ENCODE measurements around the gene CAMSAP3. TPM values are rescaled to one million over a fixed set of nuclear protein-coding genes. Genes with fewer than 3 reads are reported as not detected.

The CAMSAP3 gene
- total RNA-seq, 1 experiment from 2014 or later = 28.4 TPM

GRCh38 chr19:7570761-7571160, 24.9 kb upstream of the CAMSAP3 start:
- DNase-seq = no peak
- no peaks in the 10 kb centered on the region for H3K23me2 ChIP-seq (ENCODE audit: insufficient read length, low read depth, low read length, poor library complexity, severe bottlenecking)
- no peak overlapping the region for H3K14ac ChIP-seq (ENCODE audit: insufficient read depth, low read length)
- H3K4me2 ChIP-seq (ENCODE audit: insufficient read depth, insufficient read length, low read length) = no peak overlapping the region
- no peak overlapping the region for H4K8ac ChIP-seq (replicated peaks; ENCODE audit: insufficient read length, low read depth, low read length)
- no peak overlapping the region for H3K23ac ChIP-seq (ENCODE audit: insufficient read length, low read depth, low read length)
- no peaks in the 10 kb centered on the region for H3K4me1 ChIP-seq (ENCODE audit: insufficient read depth, low read length)
- H2BK5ac ChIP-seq (ENCODE audit: insufficient read length, low read length) = no peak overlapping the region
- H3K9ac ChIP-seq (ENCODE audit: extremely low read depth, insufficient read length, low read length) = no peak overlapping the region
- H3K27me3 Mint-ChIP-seq (ENCODE audit: low read depth) = peaks cover 6% of the 10 kb centered on the region; the same call in 1 of the 2 replicates
- no peak overlapping the region for H2BK120ac ChIP-seq (ENCODE audit: low read depth, low read length, poor library complexity, severe bottlenecking)
- H2AFZ ChIP-seq (ENCODE audit: low read length) = no peak overlapping the region
- no peaks in the 10 kb centered on the region for H3K27me3 ChIP-seq (ENCODE audit: insufficient read depth, low read length)
- H3K27ac ChIP-seq (ENCODE audit: insufficient read length, low read depth, low read length) = no peak overlapping the region
- no peaks in the 10 kb centered on the region for H3K9me3 Mint-ChIP-seq
- no peak overlapping the region for H2BK20ac ChIP-seq (ENCODE audit: low read depth, low read length, poor library complexity, severe bottlenecking)
- WGBS (ENCODE audit: extremely low coverage, insufficient read length, low lambda C conversion rate) = no CpG with 5 or more reads among the region's 5 CpGs
- H3K27ac Mint-ChIP-seq = no peak overlapping the region
- no peaks in the 10 kb centered on the region for H3K79me1 ChIP-seq (ENCODE audit: insufficient read depth, low read depth, low read length, poor library complexity, severe bottlenecking)
- H2BK15ac ChIP-seq (ENCODE audit: low read depth, low read length) = no peak overlapping the region
- H2BK12ac ChIP-seq (ENCODE audit: insufficient read length, low read depth, low read length) = no peak overlapping the region
- H4K91ac ChIP-seq (ENCODE audit: insufficient read length, low read depth, low read length) = no peak overlapping the region
- H3T11ph ChIP-seq (ENCODE audit: low read length) = no peak overlapping the region
- no peak overlapping the region for H3K4ac ChIP-seq (ENCODE audit: low read depth, low read length)
- H2AK5ac ChIP-seq (ENCODE audit: insufficient read length, low read length) = no peak overlapping the region
- no peak for TF ChIP-seq CTCF (conservative IDR thresholded peaks at IDR 0.05)
- H3K18ac ChIP-seq (ENCODE audit: insufficient read length, low read depth, low read length) = no peak overlapping the region
- H3K4me3 Mint-ChIP-seq = no peak overlapping the region
- no peaks in the 10 kb centered on the region for H3K4me1 Mint-ChIP-seq
- H3K9me3 ChIP-seq (ENCODE audit: control insufficient read depth, low read depth, low read length) = no peaks in the 10 kb centered on the region
- no peaks in the 10 kb centered on the region for H3K79me2 ChIP-seq (ENCODE audit: insufficient read depth, low read length)
- no peak overlapping the region for H3K56ac ChIP-seq (ENCODE audit: insufficient read length, low read depth, low read length)
- no peak overlapping the region for H4K5ac ChIP-seq (ENCODE audit: insufficient read length, low read depth, low read length)
- no peaks in the 10 kb centered on the region for H4K20me1 ChIP-seq (ENCODE audit: control insufficient read depth, insufficient read depth, insufficient read length)
- no peaks in the 10 kb centered on the region for H3K36me3 Mint-ChIP-seq (ENCODE audit: insufficient read depth in 1 of 3, low read depth in 3 of 3)

All from H9 (cell line).